Hematopoietic multipotent progenitor cell treated with erythropoietin and hydrocortisone succinate and interleukin-3 and kit ligand, for 6 days (in vitro differentiated cells): Measurements from ENCODE around the gene SEC62.
"Not testable (repeated sequence)": the region's sequence is repeated elsewhere in the genome, so short reads cannot be mapped to it uniquely, and the experiment has no call there.

Source experiments
- DNase-seq: peaks from one replicate; pipeline ENCODE4 v3.0.0-alpha.2; 2015

SEC62 gene

DNA sequence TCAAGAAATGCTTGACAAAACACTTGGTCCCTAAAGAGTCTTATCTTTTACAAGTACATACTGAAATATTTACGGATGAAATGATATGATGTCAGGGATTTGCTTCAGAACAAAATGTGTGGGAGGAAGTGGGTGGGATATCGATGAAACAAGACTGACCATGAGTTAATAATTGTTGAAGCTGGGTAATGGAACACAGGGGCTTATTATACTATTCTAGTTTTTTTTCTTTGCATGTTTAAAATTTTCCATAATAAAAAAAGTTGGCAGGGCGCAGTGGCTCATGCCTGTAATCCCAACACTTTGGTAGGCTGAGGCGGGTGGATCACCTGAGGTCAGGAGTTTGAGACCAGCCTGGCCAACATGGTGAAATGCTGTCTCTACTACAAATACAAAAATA lies 52.7 kb downstream of the SEC62 start:
- not testable (repeated sequence) for DNase-seq

DNA sequence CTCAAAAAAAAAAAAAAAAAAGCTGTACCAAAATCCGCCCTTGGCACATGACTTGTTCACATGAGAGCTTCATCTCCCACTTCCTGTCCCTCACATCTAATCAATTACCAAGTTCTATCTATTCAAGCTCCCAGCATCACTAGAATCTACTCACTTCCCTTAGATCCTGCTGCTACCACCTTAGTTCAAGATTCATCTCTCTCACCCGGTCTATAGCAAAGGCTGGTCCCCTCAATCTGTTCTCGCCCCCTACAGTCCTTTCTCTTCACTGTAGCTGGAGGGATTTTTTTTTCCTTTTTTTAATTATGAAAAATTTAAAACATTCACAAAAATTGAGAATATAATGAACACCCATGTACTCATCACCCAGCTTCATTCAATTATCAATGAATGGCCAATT lies 54.5 kb downstream of the SEC62 start:
- peak; percentile 52 for DNase-seq

DNA sequence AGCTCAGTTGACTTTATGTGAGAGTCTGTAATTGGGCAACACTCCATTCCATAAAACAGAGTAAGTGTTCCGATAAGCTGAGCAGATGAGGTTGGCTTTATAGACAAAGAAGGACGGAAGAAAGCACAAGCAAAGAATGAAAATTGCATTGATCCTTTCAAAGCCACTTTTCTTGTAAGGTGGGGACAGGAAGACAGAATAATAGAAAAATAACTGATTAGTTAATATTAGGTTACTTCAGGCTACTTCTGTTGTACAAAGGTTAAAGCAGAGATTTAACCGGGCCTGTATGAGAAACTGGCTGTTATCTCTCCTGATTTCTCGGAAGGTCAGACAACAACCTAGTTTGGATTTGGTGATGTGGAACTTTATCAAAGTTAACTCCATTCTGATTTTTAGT lies 55.7 kb downstream of the SEC62 start:
- DNase-seq: no peak

DNA sequence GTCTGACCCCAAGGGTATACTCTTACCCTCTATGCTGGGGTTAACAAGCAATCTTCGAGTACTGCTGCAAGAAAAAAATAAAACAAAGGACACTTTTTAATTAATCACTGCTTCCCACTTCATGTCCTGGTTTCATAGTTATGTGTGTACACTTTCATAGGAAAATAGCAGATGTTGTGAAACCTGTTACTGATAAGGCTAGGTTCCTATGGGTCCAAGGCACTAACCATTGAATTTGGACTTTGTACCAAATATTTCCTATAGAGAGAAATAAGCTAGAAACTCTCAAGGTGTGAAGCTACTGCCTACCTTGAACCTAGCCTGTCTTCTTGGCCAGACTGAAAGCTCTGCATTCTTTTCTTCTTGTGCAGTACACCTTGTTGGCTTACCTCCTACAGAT lies 56.6 kb downstream of the SEC62 start:
- no peak for DNase-seq

DNA sequence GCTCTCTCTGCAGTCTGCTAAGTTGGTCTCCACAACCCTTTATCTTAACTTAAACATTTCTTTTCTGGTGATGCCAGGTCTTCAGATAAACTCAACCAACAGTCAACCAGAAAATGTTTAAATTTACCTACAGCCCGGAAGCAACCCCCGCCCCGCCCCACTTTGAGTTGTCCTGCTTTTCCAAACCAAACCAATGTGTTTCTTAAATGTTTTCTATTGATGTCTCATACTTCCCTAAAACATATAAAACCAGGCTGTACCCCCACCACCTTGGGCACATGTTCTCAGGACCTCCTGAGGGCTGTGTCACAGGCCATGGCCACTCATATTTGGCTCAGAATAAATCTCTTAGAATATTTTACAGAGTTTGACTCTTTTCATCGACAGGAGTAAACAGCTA lies 58.0 kb downstream of the SEC62 start:
- DNase-seq: no peak

DNA sequence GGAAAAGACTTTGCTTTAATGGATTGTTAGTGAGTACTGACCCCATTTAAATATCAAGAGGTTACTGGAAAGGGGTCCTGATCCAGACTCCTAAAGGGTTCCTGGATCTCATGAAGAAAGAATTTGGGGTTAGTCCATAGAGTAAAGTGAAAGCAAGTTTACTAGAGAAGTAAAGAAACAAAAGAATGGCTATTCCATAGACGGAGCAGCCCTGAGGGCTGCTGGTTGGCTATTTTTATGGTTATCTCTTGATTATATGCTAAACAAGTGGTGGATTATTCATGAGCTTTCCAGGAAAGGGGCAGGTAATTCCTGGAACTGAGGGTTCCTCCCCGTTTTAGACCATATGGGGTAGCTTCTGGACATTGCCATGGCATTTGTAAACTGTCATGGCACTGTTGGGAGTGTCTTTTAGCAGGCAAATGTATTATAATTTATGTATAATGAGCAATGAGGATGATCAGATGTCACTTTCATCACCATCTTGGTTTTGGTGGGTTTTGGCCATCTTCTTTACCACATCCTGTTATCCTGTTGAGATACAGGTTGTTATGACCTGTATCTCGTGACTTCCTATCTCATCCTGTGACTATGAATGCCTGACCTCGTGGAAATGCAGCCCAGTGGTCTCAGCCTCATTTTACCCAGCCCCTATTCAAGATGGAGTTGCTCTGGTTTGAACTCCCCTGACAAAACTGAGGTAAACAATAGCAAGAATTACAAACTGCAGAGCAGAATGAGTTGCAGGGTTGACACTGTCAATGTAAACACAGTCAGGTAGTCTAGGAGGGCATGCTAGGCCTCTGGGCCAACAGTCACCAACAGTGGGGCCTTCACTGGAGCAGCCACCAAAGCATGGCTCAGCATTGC lies 60.9 kb downstream of the SEC62 start:
- no peak for DNase-seq

DNA sequence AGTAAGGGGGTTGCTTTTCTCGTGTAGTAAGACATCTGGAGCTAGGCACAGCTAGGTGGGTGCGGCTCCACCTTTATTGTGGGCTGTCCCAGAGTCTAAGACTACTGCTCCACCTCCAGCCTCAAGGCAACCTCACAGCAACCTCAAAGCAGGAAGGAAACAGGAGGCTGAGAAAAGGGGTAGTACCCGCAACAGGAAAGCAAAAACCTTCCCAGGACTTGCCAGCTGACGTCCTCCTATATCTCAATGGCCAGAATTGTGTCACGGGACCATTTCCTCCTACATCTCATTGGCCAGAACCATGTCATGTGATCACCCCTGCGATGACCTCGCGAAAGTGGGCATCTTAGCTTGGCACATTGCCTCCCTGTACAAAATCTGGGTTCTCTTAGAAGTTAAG lies 66.9 kb downstream of the SEC62 start:
- DNase-seq: peak; percentile 48

DNA sequence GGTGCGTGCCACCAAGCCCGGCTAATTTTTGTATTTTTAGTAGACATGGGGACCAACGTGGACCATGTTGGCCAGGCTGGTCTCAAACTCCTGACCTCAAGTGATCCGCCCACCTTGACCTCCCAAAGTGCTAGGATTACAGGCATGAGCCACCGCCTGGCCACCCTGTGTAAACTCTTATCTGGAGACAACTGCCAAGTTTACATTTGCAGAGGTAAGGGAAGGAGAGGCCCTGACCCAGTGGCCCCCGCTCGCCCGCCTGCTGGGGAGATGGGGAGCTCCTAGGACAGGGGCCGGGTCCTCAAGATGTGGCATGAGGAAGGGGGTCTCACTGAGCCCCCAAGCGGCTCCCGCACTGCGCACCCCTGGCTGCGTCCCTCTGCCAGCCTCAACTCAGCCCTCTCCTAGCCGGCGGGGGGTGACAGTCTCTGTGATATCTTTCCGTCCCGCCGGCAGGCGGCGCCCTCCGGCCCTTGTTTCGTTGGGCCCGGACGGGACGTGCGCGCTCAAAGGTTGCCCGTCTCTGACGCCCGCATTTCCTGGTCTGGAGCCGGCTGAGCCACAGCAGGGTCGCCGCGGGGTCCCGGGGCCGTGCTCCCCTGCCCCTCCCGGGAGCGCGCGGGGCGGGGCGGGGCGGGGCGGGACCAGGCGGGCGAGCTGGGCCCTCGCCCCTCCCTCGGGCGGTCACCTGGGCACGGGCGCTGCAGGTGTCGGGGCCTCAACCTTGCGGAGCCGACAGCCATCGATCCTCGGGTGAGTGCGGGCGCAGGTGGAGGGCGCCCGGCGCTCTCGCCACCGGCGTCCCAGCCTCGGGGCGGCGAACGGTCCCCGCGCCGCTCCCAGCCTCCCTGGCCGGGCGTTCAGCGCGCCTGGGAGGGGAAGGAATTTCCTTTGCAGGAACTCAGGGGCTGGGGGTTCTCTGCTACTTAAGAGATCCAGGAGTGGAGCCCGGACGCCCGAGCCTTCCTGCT lies 71.1 kb downstream of the SEC62 start, which contains the start of gene GPR160:
TSS of gene GPR160 (plus strand) at position 533 of the 971 bp plus-strand sequence. CDS start 45,978 bp downstream, outside the sequence.
- DNase-seq: peak; percentile 90

DNA sequence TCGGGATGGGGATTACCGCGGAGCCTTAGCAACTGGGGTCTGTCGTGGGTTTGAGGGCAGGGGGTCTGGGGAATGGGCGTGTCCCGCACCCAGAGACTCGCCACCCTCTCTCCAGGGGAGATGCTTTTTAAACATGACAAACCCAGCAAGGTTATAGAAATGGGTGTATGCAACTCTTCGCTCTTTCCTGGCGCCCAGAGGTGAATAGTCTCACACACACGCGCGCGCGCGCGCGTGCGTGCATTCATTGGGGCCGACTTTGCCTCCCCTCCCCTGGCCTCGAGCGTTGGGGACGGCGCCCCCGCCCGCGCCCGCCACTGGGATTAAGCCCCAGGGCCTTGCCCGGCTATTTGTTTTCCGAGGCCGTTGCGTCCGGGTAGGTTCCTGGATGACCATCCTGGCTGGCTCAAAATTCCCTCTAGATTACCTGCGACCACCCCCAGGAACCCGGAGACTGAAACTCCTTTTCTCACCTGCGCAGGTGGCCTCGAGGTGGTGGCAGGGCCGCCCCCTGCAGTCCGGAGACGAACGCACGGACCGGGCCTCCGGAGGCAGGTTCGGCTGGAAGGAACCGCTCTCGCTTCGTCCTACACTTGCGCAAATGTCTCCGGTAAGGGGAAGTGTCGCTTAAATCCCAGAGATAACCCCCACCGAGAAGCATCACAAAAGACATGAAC lies 72.0 kb downstream of the SEC62 start:
- peak; percentile 62 for DNase-seq

DNA sequence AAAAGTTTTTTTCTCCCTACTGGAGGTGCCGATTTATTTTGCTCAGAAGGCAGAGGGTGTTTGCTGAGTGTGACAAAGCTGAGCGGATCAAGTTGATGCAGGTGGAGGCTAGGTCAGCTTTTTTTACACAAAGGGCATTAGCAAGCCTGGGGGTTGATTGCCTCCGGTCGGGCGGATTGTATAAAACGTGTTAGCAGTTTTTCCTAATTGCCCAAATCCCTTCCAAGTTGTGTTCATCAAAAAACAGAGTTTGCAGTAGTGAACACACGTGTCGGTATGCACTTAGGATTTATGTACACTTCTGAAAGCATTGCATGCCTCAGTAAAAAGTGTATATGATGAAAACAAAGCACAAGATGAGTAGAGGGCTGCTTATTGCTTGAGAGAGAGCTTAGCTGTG lies 73.8 kb downstream of the SEC62 start:
- no peak for DNase-seq

DNA sequence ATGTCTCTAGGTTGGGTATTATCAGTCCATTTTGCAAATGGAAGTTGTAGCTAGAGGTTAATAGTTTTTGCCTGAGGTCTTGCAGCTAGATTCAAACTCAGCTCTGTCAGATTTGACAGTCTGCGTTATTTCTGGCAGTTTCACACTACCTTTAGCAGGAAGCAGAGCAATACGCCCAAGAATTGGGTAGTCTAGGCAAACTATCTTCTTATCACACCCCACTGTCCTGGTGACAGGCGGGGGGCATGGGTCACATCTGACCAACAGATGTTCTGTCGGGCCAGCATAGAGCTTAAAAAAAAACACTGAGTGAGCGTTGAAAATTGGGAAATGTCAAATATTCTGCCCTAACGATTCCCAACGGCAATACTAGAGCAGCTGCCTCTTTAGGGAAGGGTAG lies 76.9 kb downstream of the SEC62 start:
- DNase-seq: no peak

DNA sequence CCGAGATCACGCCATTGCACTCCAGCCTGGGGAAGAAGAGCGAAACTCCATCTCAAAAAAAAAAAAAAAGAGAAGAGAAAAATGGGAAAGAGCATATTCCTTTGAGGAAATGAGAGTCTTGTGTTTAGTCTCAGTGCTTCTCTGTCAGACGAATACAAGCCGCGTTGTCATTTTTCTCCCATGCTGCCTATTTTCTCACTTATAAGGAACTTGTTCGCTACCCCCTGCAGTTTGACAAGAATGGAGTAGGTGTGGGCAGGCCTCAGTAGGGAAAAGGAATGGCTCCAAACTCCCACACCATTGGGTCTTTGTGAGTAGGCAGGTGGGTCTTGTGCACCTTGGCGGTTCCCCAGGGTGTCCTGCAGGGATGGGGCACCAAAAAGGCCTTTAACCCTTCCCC lies 77.7 kb downstream of the SEC62 start:
- no peak for DNase-seq

DNA sequence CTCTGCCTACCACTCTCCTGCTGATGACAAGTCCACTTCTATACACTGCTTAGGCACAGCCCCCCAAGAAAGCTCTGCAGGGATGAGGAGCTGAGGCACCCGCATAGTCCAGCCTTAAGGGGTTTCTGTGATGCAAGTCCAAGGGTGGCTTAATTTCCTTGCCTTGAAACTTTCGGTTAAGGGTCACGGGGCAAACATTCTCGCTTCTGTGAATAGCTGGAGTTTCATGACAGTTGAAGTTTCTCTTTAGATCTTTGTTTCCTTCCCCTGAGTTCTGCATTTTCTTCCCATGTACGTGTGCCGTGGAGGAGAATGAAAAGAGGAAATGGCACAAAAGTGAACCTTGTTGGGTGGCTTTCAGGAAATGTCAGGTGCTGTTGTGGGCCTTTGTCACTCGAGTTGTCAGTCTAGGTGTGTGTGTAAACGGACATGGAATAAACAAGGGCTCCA lies 78.2 kb downstream of the SEC62 start:
- DNase-seq: peak; percentile 49

DNA sequence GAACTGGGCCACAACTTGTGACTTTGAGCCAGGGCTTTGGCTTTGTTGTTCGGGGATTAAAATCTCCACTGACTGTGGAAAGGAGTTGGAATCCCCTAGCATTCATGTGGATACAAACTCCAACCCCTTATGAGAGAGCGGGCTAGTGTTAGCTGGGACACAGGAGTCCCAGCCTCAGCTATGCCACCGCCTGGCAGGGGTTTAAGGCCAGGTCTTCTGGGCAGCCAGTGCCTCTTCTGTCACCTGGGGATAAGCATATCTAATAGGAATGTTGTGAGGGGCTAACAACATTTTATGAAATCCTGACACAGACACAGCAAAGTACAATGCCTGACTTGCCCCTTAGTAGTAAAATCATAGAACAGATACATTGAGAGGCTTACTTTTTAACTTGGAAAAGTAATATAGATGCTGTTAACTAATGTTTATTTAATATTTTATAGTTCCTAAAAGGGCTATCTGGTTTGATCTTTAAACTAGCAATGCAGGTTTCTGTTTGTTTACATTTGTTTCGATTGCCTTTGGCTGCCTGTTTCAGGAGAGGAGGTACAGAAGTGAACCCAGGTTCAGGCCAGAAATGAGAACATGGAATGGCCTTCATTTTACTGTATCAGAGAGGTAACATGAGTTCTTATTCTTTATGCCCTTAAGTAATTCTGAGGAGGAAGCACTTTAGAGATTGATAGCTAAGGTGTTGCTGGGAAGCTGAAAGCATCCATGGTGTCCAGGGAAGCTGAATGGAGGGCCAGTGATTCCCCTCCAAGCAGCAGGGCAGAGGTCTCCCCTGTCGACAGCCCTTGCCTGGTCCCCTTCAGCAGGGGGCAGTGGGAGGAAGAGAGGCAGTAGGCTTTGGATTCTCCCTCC lies 79.9 kb downstream of the SEC62 start:
- no peak for DNase-seq

DNA sequence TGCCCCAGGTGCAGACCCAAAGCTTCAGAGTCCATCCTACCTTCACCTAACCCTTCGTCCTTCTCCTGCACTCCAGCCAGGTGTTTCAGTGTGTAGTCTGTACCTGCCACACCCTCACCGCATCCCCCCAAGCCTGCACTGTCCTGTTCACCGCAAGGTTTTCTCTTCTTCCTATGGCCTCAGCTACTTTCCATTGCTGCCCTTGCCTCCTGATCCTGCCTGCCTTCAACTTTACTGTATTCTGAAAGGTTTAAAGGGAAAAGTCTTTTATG lies 80.5 kb downstream of the SEC62 start:
- no peak for DNase-seq
